ENCODE measurements around the gene GTPBP8. TPM values are rescaled to one million over a fixed set of nuclear protein-coding genes. Genes with fewer than 3 reads are reported as not detected.

Gene GTPBP8
- total RNA-seq, 1 experiment from 2014 or later: 28.9 TPM

DNA sequence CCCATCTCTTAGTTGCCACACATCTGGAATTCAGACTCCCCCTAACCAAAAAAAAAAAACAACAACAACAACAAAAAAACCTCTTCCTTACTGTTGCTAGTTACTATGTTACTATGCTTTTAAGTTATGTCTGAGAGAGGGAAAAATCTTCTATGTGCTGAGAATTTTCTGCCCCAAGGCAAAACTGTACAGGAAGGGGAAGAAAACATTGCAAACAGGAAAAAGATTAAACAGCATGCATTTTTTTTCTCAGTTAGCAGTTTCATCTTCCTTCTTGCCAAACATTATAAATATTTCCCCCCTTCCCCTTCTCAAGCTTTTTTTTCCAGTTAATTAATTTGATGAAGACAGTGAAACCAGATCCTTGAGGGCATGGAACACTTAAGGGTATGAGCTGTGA, 14.8 kb upstream of the GTPBP8 start:
- DNase-seq (ENCODE audit: low read depth in 1 of 2, low spot score in 2 of 2): no peak
- no peak overlapping the region for H3K27ac ChIP-seq
- no peaks in the 10 kb centered on the region for H3K9me3 ChIP-seq (replicated peaks)

DNA sequence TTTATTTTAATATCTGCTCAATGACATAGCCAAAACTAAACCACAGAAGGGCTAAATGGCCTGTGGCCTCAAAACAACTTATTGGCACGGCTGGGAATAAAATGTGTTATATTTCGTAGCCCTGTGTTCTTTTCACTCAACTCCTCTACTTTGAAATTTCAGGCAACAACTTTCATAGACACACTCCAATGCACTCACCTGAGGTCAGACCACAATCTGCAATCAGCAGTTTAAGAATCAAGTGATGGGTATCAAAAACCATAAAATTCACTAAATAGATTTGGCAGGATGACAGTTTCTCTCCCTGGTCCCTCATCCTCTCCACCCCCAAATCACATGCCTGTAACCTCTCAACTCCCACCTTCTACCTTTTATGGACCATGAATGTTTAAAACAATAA, 13.8 kb upstream of the GTPBP8 start:
- H3K36me3 ChIP-seq: no peaks in the 10 kb centered on the region
- H3K27me3 ChIP-seq (replicated peaks): peaks cover 3% of the 10 kb centered on the region; the same call in 1 of the 2 replicates
- H3K4me3 ChIP-seq: no peak overlapping the region
- no peaks in the 10 kb centered on the region for H3K4me1 ChIP-seq (replicated peaks)
- H3K27ac ChIP-seq: no peak overlapping the region
- H3K9me3 ChIP-seq (replicated peaks): no peaks in the 10 kb centered on the region
- DNase-seq (ENCODE audit: low read depth in 1 of 2, low spot score in 2 of 2): no peak

More for the DNA sequence above, 14.8 kb upstream of the GTPBP8 start:
- Histone ChIP-seq H3K4me3 (no peak overlapping the region), H3K36me3 (no peaks in the 10 kb centered on the region), H3K4me1 (replicated peaks) (no peaks in the 10 kb centered on the region), H3K27me3 (replicated peaks) (peaks cover 5% of the 10 kb centered on the region; the same call in 1 of the 2 replicates)

DNA sequence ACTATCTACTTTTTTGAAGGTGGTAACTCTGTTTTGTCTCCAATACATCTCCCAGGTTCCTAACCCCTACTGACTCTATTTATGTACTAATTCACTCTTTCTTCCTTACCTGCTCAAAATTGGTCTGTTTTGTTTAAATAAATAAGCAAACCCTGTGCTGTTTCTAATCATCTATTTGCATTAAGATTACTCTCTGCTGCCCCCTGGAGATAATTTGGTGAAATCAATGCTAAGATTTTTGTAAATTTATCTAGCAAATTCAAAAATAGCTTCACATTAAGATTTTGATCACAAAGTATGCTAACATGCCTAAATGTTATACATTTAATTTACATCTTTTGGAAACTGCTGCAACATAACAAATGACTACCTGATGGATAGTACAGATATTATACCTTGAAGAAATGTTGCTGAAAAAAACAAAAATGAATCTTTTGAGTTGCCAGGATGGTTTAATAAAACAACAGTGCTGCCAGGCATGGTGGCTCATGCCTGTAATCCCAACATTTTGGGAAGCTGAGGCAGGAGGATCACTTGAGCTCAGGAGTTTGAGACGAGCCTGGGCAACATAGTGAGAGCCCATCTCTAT, 11.4 kb upstream of the GTPBP8 start:
- Histone ChIP-seq H3K27ac (no peak overlapping the region), H3K9me3 (replicated peaks) (no peaks in the 10 kb centered on the region), H3K36me3 (no peaks in the 10 kb centered on the region), H3K4me1 (replicated peaks) (no peaks in the 10 kb centered on the region), H3K27me3 (replicated peaks) (no peaks in the 10 kb centered on the region; the same call in 1 of the 2 replicates), H3K4me3 (no peak overlapping the region)
- DNase-seq (ENCODE audit: low read depth in 1 of 2, low spot score in 2 of 2): peak in 1 of 2 experiments; percentile 17

DNA sequence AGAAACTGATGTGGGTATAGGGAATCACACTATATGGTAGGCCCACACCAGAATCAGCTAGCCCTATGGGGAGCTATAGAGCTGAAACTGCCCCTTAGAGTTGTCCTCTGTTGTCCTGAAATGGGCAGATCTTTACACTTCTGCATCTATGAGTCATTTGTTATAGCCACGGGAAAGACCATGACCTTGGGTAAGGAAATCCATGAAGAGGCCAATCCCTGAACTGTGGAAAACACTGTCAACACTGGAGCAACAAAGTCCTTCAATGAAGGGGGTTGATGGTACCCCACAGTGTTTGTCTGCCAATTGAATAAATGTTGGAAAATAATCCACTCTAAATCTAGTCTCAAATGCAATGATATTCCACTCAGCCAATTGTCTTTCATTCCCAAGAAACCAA, 10.7 kb upstream of the GTPBP8 start:
- DNase-seq (ENCODE audit: low read depth in 1 of 2, low spot score in 2 of 2): no peak
- Histone ChIP-seq H3K36me3 (no peaks in the 10 kb centered on the region), H3K4me1 (replicated peaks) (no peaks in the 10 kb centered on the region), H3K9me3 (replicated peaks) (no peaks in the 10 kb centered on the region), H3K27me3 (replicated peaks) (no peaks in the 10 kb centered on the region; the same call in 1 of the 2 replicates), H3K4me3 (no peak overlapping the region), H3K27ac (no peak overlapping the region)

GRCh38 chr3:112982710-112983109, 8.1 kb upstream of the GTPBP8 start:
- DNase-seq (ENCODE audit: low read depth in 1 of 2, low spot score in 2 of 2): no peak
- H3K4me1 ChIP-seq (replicated peaks): no peaks in the 10 kb centered on the region
- no peak overlapping the region for H3K4me3 ChIP-seq
- H3K27ac ChIP-seq: no peak overlapping the region
- H3K9me3 ChIP-seq (replicated peaks): no peaks in the 10 kb centered on the region
- H3K27me3 ChIP-seq (replicated peaks): no peaks in the 10 kb centered on the region; the same call in 1 of the 2 replicates
- H3K36me3 ChIP-seq: no peaks in the 10 kb centered on the region

GRCh38 chr3:112984485-112984884, 6.3 kb upstream of the GTPBP8 start:
- Histone ChIP-seq H3K27ac (no peak overlapping the region), H3K9me3 (replicated peaks) (no peaks in the 10 kb centered on the region), H3K4me3 (no peak overlapping the region), H3K4me1 (replicated peaks) (no peaks in the 10 kb centered on the region), H3K27me3 (replicated peaks) (no peaks in the 10 kb centered on the region), H3K36me3 (no peaks in the 10 kb centered on the region)
- no peak for DNase-seq (ENCODE audit: low read depth in 1 of 2, low spot score in 2 of 2)

DNA sequence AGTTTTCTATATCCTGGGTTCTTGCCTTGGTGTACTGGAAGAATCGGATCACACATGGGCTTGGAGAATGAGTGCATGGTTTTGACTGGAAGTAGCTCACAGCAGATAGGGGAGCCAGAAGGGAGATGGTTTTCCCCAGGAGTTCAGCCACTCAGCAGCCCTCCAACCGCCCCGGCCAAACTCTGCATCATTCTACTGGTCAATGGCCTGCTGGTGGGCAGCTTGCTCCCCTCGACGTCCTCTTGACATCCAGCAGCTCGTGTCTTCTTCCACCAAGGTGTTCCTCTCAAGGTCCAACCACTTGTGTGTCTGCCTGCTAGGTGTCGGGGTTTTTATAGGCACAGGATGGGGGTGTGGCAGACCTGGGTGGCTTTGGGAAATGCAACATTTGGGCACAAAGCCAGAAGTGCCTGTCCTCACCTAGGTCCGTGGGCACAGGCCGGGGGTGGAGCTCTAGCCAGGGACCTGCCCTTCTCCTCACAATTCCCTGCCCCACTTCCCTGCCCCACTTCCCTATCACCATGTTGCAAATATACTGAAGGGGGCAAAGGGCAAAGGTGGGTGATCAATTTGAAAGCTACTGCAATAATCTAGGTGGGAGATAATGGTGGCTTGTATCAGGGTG, 3.0 kb upstream of the GTPBP8 start:
- no peak overlapping the region for H3K27ac ChIP-seq
- H3K9me3 ChIP-seq (replicated peaks): no peaks in the 10 kb centered on the region
- H3K36me3 ChIP-seq: no peaks in the 10 kb centered on the region
- DNase-seq (ENCODE audit: low read depth in 1 of 2, low spot score in 2 of 2): no peak
- no peaks in the 10 kb centered on the region for H3K27me3 ChIP-seq (replicated peaks)
- H3K4me3 ChIP-seq: no peak overlapping the region
- no peaks in the 10 kb centered on the region; the same call in 1 of the 2 replicates for H3K4me1 ChIP-seq (replicated peaks)

DNA sequence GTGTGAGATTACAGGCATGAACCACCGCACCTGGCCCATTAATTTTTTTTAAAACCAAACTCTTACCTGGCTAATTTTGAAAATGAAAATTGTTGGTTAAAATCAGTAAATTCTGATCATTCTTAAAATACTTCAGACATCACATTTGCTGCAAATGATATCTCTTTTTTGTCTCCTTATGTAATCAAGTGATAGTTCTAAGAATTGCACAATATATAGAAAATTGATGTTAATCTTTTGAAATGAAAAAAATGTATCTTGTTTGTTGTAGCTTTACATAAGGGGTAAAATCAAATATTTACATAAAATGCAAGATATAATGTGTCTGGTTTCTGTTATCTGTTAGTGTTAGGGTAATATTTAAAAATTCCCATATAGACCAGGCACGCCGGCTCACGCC, 5.0 kb downstream of the GTPBP8 start:
- no peak overlapping the region for H3K4me3 ChIP-seq
- H3K4me1 ChIP-seq (replicated peaks): no peaks in the 10 kb centered on the region; the same call in 1 of the 2 replicates
- H3K27me3 ChIP-seq (replicated peaks): no peaks in the 10 kb centered on the region
- peaks cover 24% of the 10 kb centered on the region for H3K36me3 ChIP-seq
- no peaks in the 10 kb centered on the region for H3K9me3 ChIP-seq (replicated peaks)
- H3K27ac ChIP-seq: no peak overlapping the region
- no peak for DNase-seq (ENCODE audit: low read depth in 1 of 2, low spot score in 2 of 2)

- H3K27me3 ChIP-seq (replicated peaks): no peaks in the 10 kb centered on the region
- no peak for DNase-seq (ENCODE audit: low read depth in 1 of 2, low spot score in 2 of 2)
- H3K4me3 ChIP-seq: no peak overlapping the region
- no peaks in the 10 kb centered on the region for H3K4me1 ChIP-seq (replicated peaks)
- no peaks in the 10 kb centered on the region for H3K9me3 ChIP-seq (replicated peaks)
- no peak overlapping the region for H3K27ac ChIP-seq
- H3K36me3 ChIP-seq: peaks cover 67% of the 10 kb centered on the region
Measured at GRCh38 chr3:113000691-113001090, 9.9 kb downstream of the GTPBP8 start.

DNA sequence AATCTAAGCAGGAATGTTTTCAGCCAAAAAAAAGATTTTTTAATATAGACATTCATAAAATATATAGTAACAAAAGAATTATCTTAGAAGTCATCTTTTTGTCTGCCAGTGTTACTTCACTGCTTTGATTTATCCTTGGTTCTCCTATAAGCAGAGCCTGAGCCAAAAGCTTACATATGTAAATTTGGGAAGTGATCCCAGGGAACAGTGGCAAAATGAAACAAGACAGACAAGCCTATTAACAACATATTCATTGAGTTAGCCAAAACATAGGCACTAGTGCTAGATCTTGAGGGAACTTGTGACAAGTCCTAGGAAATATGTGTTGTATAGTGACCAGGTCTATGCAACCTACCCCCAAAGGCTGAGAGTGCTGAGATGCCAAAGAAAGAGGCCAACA, 11.3 kb downstream of the GTPBP8 start:
- Histone ChIP-seq H3K36me3 (peaks cover 81% of the 10 kb centered on the region), H3K27me3 (replicated peaks) (no peaks in the 10 kb centered on the region), H3K4me3 (no peak overlapping the region), H3K4me1 (replicated peaks) (no peaks in the 10 kb centered on the region), H3K9me3 (replicated peaks) (no peaks in the 10 kb centered on the region), H3K27ac (no peak overlapping the region)
- no peak for DNase-seq (ENCODE audit: low read depth in 1 of 2, low spot score in 2 of 2)

DNA sequence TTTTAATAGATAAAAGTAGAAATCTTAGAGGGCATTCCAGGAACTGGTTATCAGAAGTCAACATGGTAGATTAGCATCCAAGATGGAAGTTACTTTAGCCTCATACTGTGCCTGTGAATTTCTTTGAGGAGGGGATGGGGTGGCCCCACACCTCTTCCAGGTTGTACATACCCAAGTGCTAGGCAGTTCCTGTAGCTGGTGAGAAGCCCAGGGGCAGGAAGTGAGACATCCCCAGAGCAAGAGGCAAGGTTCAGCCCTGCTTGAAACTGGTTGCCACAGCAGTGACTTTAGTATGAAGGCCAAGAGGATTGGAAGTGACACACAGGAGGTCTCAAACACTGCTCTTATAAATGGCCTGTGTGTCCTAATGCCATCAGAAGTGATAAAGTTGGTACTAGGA, 11.9 kb downstream of the GTPBP8 start:
- DNase-seq (ENCODE audit: low read depth in 1 of 2, low spot score in 2 of 2): no peak

GRCh38 chr3:113005611-113006010, 14.8 kb downstream of the GTPBP8 start:
- Histone ChIP-seq H3K4me1 (replicated peaks) (no peaks in the 10 kb centered on the region), H3K9me3 (replicated peaks) (no peaks in the 10 kb centered on the region), H3K4me3 (no peak overlapping the region), H3K36me3 (peaks cover 93% of the 10 kb centered on the region), H3K27me3 (replicated peaks) (no peaks in the 10 kb centered on the region), H3K27ac (no peak overlapping the region)
- no peak for DNase-seq (ENCODE audit: low read depth in 1 of 2, low spot score in 2 of 2)

More for the DNA sequence above, 11.9 kb downstream of the GTPBP8 start:
- Histone ChIP-seq H3K9me3 (replicated peaks) (no peaks in the 10 kb centered on the region), H3K4me1 (replicated peaks) (no peaks in the 10 kb centered on the region), H3K36me3 (peaks cover 87% of the 10 kb centered on the region), H3K27me3 (replicated peaks) (no peaks in the 10 kb centered on the region), H3K4me3 (no peak overlapping the region), H3K27ac (no peak overlapping the region)

DNA sequence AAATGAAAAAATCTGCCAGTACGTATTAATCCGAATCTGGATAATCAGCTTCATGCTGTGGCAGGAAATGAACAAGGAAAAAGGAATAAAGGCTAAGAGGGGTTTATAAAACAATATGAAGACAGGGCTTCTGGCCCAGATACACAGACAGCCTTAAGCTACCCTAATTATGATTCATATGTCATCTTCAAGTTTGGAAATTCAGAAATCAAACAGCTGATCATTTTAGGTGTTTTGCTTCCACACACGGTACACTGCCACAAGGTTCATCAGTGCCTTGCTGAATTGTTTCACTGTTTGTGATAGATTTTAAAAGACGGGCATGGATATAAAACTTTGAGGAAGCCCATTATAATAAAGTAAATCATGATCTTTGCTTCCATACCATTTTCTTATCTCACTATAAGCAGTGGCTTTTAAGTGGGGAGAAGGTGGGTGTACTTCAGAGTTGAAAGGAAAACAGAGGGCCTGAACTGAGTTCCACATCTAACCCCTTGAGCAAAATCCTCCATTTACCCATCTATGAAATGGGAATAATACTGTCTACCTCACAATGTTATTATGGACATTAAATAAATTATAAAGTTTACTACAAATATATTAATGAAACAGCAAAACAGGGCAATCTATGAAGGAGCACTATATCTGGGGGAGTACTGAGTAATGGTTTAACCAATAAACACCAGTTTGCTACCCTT, 15.7 kb downstream of the GTPBP8 start:
- Histone ChIP-seq H3K4me3 (no peak overlapping the region), H3K9me3 (replicated peaks) (no peaks in the 10 kb centered on the region), H3K27ac (no peak overlapping the region), H3K36me3 (peaks cover 92% of the 10 kb centered on the region), H3K4me1 (replicated peaks) (no peaks in the 10 kb centered on the region), H3K27me3 (replicated peaks) (no peaks in the 10 kb centered on the region)
- no peak for DNase-seq (ENCODE audit: low read depth in 1 of 2, low spot score in 2 of 2)

GRCh38 chr3:113008117-113008516, 17.3 kb downstream of the GTPBP8 start:
- no peaks in the 10 kb centered on the region for H3K4me1 ChIP-seq (replicated peaks)
- peaks cover 89% of the 10 kb centered on the region for H3K36me3 ChIP-seq
- no peak for DNase-seq (ENCODE audit: low read depth in 1 of 2, low spot score in 2 of 2)
- H3K9me3 ChIP-seq (replicated peaks): no peaks in the 10 kb centered on the region
- H3K4me3 ChIP-seq: no peak overlapping the region
- H3K27ac ChIP-seq: no peak overlapping the region
- H3K27me3 ChIP-seq (replicated peaks): no peaks in the 10 kb centered on the region

Measured in SJSA1 (cell line).